Endometrium (tissue), 2 donors: ENCODE data around the gene LRRC32.

Experiments
- FAIRE-seq: peaks from 2 replicates; lab custom pipeline; 2012; peaks lifted over from hg19 to GRCh38; lab: Jason Lieb, UNC
- donor health status: control.
- donor health status: control.

LRRC32 gene

DNA sequence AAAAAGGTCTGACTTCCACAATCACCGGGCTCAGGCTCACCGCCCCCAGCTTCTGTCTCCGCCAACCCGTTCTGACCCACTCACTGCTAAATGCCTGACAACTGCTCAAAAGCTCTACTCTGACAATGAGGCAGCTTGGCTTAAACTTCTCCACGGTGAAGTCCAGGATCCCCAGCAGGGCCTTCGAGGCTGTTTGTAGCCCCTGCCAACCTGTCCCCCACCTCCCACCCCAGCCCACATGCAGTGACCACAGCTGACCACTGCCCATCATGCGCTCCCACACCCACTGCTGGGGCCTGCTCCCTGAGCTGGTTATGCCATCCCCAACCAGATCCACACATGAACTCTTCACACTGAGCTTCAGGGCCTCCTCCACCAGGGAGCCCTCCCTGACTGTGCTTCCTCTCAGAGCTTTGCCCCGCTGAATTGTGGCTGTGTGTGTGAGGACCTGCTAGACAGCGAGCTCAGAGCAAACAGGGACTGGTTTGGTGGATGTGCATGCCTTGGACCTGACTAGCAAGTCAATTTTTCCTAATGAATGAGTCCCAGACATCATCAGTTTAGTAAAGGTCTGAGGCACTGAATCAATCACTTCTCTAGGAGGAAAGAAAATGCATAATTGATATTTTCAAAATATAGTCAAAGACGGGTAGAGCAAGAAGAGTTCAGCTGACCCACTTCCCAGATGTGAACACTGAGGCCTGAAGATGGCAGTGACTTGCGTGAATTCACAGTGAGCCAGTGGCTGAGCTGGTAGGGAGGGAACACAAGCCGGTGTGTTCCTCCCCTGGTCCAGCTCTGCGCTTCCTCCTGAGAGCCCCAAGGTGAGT is 7.7 kb downstream of the LRRC32 start:
- no peak for FAIRE-seq

- no peak for FAIRE-seq
Measured at GRCh38 chr11:76661834-76662434, 8.6 kb downstream of the LRRC32 start.

GRCh38 chr11:76661306-76661751 is 9.2 kb downstream of the LRRC32 start:
- FAIRE-seq, result no peak

- no peak for FAIRE-seq
Measured at GRCh38 chr11:76660533-76661305, 9.8 kb downstream of the LRRC32 start.

DNA sequence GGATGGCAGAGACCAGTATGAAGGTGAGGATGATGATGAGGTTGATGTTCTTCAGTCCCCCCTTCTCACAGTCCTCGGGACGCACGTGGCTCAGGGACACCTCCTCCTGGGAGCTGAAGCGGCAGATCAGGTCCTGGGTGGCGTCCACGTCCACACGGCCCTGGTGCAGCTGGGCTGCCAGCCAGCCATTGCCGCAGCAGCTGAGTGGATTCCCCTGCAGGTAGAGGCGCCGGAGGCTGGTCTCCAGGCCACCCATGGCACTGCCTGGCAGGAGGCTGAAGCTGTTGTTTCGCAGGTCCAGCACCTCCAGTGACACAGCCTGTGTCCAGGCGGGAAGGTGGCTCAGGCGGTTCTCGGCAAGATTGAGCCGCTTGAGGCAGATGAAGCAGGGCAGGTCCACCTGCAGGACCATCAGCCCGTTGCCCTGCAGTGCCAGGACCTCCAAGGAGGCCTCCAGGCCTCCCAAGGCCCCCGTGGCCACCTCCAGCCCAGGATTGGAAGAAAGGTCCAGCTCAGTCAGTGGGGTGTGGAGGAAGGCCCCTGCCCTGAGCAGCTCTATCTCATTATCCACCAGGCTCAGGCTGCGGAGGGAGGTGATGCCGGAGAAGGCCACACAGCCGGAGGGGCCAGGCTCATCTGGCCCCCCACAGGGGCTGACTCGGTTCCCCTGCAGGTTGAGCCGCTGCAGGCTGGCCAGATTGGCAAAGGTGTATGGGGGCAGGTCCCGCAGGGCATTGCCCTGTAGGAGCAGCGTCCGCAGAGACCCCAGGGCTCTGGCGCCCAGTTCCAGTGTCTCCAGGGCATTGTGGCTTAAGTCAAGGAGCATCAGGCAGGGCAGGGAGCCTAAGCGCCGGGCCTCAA is 10.6 kb downstream of the LRRC32 start:
- no peak for FAIRE-seq

- FAIRE-seq, result no peak
Measured at GRCh38 chr11:76658651-76659650, 11.6 kb downstream of the LRRC32 start.

DNA sequence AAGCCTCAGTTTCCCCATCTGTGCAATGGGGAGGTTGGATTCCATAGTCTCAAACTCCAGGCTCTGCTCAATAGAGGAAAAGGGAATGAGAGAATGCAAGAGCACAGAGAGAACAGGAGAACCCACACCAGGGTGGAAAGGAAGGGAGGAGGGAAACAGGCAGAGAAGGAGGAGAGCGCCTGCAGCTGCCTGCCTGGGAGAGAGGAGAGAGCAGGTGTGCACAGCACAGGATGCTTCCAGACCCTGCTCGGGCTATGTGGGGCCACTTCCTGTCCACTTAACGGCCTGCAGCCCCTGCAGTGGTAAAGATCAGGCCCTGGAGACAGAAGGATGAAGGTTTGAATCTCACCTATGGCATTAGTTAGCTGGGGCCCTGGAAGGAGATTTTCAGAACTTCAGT is 12.3 kb downstream of the LRRC32 start:
- no peak for FAIRE-seq

DNA sequence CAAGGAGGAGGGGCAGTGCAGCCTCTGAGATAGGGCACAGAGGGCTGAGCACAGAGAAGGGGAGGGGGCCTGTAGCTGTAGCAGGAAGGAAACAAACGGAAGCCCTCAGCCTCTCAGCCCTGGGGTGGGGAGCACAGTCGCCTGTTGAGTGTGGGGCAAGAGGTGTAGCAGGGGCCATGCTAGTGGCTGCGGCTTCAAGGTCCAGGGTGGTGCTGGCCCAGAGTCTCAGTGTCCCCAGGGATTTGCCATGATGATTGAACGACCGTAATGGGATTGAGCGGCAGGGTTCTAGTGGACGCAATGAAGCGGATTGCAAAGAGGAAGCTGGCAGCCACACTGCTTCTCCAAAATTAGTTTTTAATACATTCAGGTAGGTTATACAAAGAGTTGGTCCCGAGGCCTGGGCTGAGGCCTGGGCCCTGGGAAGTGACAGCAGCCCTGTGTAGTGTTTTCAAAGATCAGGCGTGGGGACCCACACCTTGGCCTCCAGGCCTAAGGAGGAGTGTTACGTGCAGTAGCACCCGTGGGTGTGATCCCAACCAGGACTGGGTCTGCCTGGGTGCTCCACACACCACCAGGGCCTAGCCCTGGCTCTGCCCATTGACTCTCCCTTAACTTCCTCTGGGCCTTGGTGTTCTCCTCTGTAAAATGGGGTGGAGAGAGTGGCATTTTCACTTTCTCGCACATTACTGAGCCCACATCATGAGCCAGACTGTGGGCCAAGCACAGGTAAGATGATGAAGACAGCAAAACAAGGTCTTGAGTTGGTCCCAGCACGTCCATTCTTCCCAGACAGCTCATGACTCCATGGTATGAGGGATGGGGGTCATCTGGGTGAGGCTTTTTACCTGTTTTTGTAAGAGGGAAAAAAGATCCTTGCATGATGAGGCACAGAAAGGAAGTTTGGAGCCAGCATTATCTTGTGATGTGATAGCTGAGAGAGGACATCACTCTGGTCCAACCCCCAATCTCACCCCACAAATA is 13.1 kb downstream of the LRRC32 start:
- FAIRE-seq, result no peak

DNA sequence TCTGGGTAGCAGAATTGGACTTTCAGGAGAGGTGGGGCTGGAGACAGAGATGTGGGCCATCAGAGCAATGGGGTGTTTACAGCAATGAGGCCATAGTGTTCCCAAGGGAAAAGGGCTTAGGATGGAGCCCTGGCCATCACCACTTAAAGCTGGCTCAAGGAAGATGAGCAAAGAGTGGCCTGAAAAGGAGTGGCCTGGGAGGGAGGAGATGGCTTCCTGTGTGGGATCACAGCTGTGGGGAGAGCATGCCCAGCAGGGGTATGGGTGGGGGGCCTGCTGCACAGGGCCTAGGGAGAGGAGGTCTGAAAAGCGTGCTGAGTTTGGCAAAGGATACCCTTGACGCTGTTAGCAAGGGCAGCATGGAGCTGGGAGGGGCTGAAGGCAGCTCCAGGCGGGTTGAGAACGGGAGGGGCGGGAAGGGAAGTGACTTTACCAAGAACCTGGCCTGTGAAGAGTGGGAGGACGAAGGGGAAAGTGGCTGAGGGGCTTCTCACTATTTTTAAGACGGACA is 13.9 kb downstream of the LRRC32 start:
- FAIRE-seq, result no peak

- FAIRE-seq, result no peak
Measured at GRCh38 chr11:76656050-76656531, 14.5 kb downstream of the LRRC32 start.

DNA sequence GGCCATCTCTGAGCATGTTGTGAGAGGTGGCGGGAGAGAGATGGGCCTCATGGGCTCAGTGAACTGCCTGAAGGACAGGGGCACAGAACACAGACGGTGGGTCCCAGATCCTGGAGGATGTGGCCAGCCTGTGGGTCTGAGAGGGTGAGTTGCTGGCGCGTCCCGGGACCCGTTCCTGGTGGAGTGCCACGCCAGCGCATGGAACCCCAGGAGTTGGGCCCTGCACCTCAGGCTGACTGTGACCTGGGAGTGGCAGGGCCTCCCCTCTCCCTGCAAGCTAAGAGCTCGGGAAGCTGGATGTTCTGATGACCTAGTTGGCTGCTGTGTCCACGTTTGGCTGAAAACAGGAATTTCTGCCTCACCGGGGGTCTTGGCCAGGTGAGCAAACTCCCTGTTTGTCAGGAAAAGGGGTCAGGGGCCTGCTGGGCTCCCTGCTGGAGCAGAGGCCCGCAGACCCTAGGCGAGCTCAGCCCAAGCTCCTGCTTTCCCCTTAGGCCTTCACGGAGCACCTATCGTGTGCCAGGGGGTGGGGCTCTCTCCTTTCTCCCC is 15.0 kb downstream of the LRRC32 start:
- FAIRE-seq, result no peak

- no peak for FAIRE-seq
Measured at GRCh38 chr11:76654980-76655379, 15.6 kb downstream of the LRRC32 start.

DNA sequence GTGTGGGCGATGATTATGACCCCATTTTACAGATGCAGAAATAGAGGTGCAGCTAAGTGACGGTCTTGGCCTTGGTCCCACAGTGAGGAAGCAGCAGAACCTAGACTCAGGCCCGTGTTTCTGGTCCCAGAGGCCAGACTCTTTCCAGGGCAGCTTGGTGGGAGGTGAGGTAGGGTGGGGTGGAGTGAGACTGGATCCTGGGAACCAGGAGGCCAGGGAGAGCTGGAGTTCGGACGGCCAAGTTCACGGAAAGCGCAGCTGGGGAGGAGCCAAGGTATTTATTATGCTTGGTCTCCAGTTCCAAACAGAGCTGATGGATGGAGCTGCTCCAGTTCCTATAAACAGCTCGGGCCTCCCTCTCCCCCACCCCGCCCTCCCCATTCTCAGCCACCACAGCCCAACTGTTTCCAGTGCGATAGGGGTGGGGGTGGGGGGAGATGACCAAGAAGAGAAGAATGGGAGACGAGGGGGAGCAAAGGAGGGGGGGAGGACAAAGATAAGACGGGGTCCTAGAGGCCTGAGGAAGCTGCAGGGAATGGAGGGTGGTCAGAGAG is 16.2 kb downstream of the LRRC32 start:
- FAIRE-seq, result peak; percentile 21

DNA sequence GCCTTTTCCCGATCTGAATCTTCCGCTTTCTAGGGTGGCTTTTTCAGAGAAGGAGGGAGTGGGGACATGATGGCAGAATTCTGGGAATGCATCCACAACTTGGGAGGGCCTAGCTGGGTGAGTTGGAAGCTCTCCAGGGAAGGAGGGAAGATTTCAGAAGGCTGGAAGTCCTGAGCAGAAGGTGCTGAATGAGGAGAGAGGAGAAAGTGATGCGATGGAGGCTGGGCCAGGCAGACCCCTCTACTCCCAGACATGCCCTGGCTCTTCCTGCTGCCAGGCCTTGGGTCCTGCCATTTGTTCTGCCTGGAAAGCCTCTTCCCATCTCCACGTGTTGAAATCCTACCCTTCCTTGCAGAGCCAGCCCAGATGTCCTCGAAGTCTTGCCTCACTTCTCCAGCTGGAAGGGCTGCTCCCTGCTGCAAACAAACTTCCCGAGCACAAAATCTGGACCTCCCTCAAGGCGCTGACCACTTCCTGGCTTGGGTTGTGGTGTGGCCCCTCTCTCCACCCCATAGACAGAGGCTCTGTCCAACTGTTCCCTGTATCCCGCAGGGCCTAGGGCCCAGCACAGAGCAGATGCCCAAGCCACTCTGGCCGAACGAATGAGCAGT is 16.8 kb downstream of the LRRC32 start:
- FAIRE-seq, result no peak

DNA sequence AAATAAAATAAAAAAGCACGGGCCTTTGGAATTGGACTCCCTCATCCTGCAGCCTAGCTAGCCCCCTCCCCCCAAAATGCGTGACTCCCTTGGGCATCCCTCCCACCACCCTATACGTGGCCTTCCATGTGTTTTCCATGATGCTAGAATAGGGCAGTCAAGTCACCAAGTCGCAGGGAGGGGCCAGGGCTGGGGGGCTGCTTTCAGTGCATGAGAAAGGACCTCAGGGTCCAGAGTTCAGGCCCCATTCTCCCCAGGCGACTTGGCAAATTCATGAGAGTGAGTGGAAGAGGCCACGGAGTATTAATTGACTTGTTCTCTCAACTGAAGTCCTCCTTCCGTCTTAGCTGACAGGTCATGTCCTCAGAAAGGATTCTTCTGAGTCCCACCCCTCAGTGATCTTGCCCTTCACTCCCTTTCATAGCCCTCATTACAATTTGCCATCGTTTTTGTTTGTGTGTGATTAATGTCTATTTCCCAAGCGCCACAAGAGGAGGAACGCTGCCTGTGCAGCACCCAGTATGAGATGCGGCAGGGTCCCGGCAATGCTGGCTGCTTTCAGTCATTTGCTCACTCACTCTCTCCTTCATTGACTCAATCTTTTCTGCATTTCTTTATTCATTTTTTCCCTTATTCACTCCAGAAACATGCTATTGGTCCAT is 17.4 kb downstream of the LRRC32 start:
- FAIRE-seq, result no peak

DNA sequence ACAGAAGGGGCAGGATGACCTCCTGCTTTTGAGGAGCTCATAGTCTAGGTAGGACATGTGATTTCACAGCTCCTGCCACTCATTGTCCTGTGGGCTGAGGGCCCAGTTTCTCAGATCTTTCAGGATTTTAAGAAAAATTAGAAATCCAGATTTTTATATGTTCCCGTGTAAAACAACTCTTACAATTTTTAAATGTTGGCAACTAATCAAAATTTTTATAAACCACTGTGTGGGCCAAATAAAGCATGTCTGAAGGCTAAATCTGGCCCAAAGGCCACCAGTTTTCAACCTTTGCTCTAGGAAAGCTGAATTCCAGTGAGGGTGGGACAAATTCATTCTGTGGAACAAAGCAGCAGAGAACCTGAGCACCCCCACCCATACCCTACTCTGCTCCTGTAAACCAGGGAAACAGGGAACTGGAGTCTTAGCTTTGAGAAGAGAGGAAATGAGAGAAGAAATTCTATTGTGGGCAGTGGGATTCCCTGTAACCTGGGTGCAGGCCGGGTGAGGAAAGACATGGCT is 20.6 kb downstream of the LRRC32 start:
- FAIRE-seq, result no peak

DNA sequence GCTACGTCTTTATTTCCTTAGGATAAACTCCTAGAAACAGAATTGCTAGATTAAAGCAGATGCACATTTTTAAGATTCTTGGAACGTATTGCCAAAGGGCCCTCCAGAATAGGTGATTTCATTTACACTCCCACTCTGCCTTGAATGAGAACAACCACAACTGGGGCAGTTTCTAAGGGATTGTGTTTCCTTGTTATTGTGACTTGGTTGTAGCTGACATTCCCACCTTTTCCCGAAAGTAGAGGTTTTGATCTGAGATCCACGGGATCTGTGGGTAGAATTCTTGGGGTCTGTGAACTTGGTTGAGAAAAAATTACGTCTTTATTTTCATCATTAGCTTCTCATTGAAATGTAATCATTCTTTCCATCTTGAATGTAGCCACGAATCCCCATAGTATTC is 21.5 kb downstream of the LRRC32 start:
- no peak for FAIRE-seq
